C4-2B (cell line): ENCODE data around the gene CCL13.

Experiments used
- H3K27ac ChIP-seq: fragments of 450-650 bp; 2 replicates; pipeline ENCODE4 v1.5.1; 2017
- ZFX ChIP-seq: fragments of 450-650 bp; IDR thresholded peaks from 2 replicates; pipeline ENCODE4 v1.6.1; 2017
- TF ChIP-seq, protein P1 (sequence below): fragments of 450-650 bp; conservative IDR thresholded peaks from 2 replicates; pipeline ENCODE4 v1.5.1; 2017; ENCODE audit warnings: mild to moderate bottlenecking

Gene CCL13

DNA sequence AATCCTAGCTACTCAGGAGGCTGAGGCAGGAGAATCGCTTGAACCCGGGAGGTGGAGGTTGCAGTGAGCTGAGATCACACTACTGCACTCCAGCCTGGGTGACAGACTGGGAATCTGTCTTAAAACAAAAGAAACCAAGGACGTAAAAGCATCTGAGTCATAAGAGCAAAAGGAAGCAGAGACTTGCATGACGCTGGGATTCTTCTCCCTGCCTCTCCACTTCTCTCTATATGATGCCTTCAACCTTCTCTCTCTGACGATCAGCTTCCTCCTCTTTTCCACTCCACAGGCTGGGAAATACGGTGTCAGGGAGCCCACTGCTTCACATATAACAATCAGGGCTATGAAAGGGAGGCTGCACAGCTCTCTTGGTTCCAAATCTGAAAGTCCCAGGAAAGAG lies 49.9 kb downstream of the CCL13 start:
- no peak overlapping the region for H3K27ac ChIP-seq
- no peak for TF ChIP-seq ZFX
- TF ChIP-seq, protein P1, sequence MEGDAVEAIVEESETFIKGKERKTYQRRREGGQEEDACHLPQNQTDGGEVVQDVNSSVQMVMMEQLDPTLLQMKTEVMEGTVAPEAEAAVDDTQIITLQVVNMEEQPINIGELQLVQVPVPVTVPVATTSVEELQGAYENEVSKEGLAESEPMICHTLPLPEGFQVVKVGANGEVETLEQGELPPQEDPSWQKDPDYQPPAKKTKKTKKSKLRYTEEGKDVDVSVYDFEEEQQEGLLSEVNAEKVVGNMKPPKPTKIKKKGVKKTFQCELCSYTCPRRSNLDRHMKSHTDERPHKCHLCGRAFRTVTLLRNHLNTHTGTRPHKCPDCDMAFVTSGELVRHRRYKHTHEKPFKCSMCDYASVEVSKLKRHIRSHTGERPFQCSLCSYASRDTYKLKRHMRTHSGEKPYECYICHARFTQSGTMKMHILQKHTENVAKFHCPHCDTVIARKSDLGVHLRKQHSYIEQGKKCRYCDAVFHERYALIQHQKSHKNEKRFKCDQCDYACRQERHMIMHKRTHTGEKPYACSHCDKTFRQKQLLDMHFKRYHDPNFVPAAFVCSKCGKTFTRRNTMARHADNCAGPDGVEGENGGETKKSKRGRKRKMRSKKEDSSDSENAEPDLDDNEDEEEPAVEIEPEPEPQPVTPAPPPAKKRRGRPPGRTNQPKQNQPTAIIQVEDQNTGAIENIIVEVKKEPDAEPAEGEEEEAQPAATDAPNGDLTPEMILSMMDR = no peak
